ENCODE results near the gene MAST3.

Gene MAST3

DNA sequence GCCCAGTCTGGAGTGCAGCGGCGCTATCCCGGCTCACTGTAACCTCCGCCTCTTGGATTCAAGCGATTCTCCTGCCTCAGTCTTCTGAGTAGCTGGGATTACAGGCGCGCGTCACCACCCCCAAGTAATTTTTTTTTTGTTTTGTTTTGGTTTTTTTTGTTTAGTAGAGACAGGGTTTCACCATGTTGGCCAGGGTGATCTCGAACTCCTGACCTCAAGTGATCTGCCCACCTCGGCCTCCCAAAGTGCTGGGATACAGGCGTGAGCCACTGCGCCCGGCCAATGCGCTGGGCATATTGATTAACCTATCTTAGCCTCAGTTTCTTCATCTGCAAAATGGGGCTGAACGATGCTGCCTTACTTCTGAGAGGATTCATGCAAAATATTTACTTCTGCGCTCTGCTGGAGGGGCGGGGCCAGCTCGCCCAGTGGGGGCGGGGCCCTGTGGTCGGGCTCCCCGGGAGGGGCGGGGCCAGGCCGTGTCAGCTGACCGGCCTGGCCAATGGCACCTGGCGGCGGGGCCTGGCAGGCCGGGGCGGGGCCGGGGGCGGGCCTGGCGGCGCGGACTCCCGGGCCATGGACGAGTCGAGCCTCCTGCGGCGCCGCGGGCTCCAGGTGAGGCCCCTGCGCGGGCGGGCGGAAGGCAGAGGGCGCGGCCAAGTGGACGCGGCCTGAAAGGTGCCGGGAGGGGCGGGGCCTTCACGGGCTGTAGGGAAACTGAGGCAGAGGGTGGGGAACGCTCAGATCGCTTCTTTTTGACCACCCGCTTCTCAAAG lies at the start of gene MAST3:
Gene MAST3, plus strand, starts transcription at position 562 of the 776 bp plus-strand sequence. Its CDS starts 15 bp downstream, at position 577.
- peak in 57 of 58 donors; percentile 8 to 90 (median 76) for DNase-seq

GRCh38 chr19:18049385-18049784 lies 48.2 kb upstream of the MAST3 start:
- peak in 53 of 58 donors; percentile 5 to 86 (median 53) for DNase-seq

DNA sequence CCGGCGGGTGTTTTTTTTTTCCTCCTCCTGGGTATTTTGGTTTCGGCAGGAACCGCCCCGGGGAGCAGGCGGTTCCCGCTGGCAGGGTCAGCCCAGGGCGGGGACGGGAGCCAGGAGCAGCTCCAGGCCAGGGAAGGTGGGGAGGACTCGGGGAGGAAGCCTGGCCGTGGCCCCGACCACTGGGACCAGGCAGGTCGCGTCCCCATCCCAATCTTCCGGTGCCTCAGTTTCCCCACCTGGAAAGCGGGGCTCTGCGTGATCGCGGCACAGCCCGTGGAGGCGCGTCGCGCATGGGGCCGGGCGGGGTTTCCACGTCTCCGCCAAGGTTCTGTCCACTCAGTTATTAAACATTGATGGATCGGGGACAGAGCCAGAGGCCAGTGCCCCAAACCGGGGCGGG lies 45.7 kb upstream of the MAST3 start:
- DNase-seq: no peak

- no peak for DNase-seq
These were observed 43.9 kb upstream of the MAST3 start for GRCh38 chr19:18053576-18054219.

DNA sequence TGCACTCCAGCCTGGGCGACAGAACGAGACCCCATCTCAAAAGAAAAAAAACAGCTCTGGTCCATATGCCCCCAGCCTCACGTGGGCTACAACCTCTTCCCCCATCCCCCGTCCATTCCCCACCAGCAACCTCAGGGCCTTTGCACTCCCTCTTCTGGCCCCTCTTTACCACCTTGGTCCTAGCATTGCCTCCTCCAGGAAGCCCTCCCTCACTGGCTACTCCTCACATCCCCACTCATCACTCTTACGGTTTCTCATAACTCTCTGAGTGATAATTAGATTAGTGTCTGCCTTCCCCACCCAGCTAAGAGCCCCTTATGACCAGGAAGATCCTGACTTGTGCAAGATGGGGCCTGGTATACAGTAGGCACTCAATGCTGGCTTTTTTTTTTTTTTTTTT lies 41.6 kb upstream of the MAST3 start:
- DNase-seq: no peak

DNA sequence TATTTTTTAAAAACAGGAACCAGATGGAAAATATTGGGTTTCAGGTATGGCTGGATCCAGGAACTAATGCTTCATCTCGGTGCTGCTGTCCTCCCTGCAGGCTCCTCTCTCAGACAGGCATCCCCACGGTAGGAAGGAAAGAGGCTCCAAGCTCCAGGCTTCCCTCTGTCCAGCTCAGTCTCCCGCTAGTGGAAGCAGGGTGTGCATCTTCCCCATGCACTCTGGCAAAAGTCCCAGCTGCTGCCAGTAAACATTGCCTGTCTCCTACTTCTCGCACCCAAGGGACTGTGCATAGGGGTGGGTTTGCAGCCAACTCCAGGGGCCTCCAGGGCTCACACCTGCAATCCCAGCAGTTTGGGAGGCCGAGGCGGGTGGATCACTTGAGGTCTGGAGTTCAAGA lies 40.0 kb upstream of the MAST3 start:
- peak in 42 of 58 donors; percentile 1 to 74 (median 31) for DNase-seq

DNA sequence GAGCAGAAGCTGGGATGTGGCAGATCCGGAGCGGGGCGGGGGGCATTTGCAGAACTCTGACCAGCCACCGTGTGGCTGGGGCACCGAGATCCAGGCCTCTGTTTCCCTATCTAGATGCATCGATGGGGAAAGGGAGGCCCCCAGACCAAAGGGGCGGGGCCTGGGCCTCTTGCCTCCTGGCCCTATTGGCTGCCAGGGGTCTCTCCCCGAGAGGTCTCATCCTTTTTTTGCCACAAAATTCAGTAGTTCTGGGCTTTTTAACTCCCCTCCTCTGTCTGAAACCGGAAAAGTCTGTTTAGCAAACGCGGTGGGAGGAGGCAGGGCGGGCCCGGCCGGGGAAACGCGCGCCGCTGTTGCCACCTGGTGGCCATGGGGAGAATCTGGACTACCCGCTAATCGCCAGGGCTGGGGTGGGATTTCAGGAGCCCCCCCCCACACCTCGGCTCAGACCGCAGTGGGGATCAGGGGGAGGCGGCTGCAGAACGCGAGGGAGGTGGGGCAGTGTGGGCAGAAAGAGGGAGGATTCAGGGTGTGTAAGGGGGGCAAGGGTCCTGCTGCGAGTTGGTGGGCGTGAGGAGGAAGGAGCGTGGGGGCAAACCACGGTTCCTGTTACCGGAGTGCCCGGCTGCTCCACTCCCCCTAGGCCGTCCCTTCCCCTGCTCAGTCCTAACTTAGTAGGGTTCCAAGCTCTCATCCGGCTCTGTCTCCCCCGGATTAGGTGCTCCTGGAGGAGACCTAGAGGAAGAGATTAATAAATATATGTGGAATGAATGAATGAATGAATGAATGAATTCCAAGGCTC lies 39.2 kb upstream of the MAST3 start:
- peak in 57 of 58 donors; percentile 19 to 84 (median 69) for DNase-seq

DNA sequence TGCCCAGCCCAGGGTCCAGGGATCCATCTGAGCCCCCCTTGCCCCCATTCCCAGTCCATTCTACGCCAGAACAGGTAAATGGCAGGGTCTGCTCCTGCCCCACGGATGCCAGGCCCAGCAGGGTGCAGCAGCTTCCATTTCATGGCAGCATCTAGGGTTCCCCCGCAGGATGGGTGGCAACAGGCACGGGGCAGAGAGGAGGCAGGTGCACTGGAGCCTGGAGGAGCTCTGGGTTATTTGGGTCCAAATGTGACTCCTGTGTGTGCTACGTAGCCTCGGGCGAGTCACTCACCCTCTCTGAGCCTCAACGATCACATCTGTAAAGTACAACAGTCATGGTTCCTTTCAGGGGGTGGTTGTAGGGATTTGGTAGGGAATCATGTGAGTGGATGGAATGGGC lies 38.3 kb upstream of the MAST3 start:
- no peak for DNase-seq

DNA sequence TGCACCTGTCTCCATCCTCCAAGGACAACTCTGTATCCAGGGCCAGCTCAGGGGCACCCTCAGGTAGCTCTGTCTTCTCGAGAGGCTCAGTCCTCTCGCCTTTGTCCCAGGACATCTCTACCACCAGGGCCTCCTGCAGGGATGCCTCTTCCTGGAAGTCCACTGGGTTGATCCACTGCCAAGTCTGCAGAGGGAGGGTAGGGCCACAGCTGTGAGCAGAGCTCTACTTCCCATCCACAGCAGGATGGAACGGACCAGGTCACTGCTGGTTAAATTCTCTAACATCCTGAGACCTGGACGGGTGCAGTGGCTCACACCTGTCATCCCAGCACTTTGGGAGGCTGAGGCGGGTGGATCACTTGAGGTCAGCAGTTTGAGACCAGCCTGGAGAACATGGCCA lies 37.7 kb upstream of the MAST3 start:
- DNase-seq: no peak

GRCh38 chr19:18060472-18060871 lies 37.1 kb upstream of the MAST3 start:
- DNase-seq: no peak

DNA sequence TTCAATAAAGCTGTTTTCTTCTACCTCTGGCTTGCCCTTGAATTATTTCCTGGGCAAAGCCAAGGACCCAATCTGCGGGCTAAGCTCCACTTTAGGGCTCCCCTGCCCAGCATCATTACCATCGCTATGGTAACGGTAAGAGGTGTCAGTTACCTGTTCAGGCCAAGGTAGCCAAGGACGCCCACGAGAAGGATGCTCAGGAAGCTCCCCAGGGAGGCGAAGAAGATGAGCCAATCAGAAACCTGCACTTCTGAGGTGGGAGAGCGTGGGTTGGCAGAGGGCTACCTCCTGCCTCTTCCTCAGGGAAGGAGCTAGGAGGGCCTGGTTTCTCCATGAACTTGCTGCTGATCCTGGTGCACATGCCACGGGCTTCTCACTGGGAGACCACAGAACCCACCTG lies 35.5 kb upstream of the MAST3 start:
- DNase-seq: peak in 12 of 58 donors; percentile 2 to 56 (median 18)

- no peak for DNase-seq
These were observed 34.1 kb upstream of the MAST3 start for GRCh38 chr19:18063463-18063862.

DNA sequence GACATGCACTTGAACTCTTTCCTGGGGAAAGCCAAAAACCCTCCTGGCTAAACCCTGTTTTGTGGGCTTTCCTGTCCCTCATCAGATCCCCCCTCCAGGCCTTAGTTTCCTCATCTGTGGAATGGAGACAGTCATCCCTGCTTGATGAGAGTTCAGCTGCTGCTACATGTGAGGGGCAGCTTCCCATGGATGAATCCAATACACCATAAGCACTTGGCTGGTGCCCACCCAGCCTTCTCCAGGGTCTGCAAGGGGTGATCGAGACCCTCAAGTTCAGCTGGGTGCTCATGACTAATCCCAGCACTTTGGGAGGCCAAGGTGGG lies 32.4 kb upstream of the MAST3 start:
- DNase-seq: no peak

- no peak for DNase-seq
These were observed 29.2 kb upstream of the MAST3 start for GRCh38 chr19:18068395-18068794.

DNA sequence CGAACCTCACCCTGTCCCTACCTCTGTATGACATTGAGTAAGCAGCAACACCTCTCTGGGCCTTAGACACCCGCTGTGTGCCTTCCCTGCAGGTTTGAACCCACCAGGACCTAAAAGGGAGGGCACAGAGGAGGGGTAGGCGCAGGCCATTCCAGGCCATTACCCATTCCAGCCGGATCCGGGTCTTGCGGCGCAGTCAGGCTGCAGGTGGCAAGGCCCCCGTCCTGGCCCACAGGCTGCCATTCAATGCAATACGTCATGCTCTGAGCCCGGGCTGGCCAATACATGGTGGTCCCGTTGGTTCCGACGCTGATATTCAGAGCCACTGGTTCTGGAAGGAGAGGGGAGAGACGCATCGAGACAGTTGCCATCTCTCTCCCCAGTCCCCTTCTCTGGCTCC lies 28.2 kb upstream of the MAST3 start:
- DNase-seq: no peak

DNA sequence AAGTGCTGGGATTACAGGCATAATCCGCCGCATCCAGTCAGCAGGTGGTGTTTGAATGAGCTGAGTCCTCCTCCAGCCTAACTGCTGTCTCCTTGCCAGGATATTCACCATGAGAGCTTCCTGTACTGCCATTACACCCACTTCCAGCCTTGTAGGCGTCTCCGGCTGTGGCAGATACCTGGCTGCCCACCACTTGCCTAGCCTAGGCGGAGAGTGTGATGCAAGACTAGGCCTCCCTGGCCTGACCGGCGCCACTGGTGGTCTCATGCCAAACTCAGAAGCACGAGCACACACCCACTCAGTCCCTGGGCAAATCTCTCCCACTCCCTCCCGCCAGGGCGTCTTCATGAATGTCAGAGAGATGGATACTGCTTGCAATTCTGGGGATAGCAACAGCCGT lies 27.4 kb upstream of the MAST3 start:
- peak in 34 of 58 donors; percentile 5 to 84 (median 47) for DNase-seq

DNA sequence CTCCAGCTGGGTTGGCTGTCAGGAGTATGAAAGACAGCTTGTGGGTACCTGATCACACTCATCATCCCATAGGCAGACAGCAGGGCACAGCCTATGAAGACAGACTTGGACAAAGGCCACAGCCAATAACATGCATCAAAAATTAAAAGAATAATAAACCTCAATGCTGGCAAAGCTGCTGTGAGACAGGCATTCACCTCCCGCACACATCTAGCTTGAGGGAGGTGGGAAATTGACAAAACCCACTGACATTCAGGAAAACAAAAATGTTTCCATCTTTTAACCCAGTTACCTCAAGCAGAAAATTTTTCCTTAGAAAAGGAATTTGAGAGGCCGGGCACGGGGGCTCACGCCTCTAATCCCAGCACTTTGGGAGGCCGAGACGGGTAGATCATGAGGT lies 25.2 kb upstream of the MAST3 start:
- DNase-seq: no peak

GRCh38 chr19:18073197-18073596 lies 24.4 kb upstream of the MAST3 start:
- no peak for DNase-seq

DNA sequence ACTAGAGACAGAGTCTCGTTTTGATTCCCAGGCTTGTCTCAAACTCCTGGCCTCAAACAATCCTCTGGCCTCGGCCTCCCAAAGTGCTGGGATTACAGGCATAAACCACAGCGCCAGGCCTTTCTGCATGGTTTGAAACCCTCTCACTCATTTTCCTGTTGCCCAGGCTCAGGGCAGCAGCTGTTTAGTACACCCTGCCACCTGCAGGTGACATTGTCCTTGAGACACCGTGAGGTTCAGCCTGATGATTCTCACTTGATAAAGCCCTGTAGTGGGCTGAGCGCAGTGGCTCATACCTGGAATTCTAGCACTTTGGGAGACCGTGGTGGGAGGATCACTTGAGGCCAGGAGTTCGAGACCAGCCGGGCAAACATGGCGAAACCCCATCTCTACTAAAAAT lies 23.4 kb upstream of the MAST3 start:
- no peak for DNase-seq

- no peak for DNase-seq
These were observed 13.5 kb upstream of the MAST3 start for GRCh38 chr19:18083929-18084684.

GRCh38 chr19:18085702-18086457 lies 11.7 kb upstream of the MAST3 start:
- DNase-seq: no peak

Measured in anterior cingulate cortex (tissue), 58 donors.